Measurements from ENCODE around the gene ROBO1. TPM values are rescaled to one million over a fixed set of nuclear protein-coding genes. Genes with fewer than 3 reads are reported as not detected.

Gene ROBO1
- total and polyA plus RNA-seq, 2 donors (not counting 3 experiments of a cell fraction or from before 2014, with no cell fraction given), result 5.9 to 14.2 TPM

- POLR2A ChIA-PET, result no interaction called here
- H3K4me1 ChIP-seq (ENCODE audit: control insufficient read depth, extremely low read depth, insufficient read depth, low read length), result no peaks in the 10 kb centered on the region
- H3K4me3 ChIP-seq (replicated peaks in 1 of 3; ENCODE audit: insufficient read depth in 1 of 3, low read depth in 1 of 3, low read length in 3 of 3), result no peak overlapping the region
- H3K9me1 ChIP-seq (replicated peaks; ENCODE audit: control insufficient read depth, extremely low read depth, insufficient read depth, low read length), result no peaks in the 10 kb centered on the region
- intact Hi-C loops (cut with micrococcal nuclease), result no loop called here
- TF ChIP-seq POLR2AphosphoS5 (IDR thresholded peaks at IDR 0.05; ENCODE audit: insufficient read depth, low read depth, low read length) (no peak), JUN (IDR thresholded peaks at IDR 0.05; ENCODE audit: borderline replicate concordance, insufficient read depth, insufficient read length, low read depth) (no peak), CTCF (IDR thresholded peaks at IDR 0.05; ENCODE audit: extremely low read depth in 1 of 2, insufficient read depth in 1 of 2, low read depth in 1 of 2, low read length in 2 of 2) (no peak), GATA2 (IDR thresholded peaks at IDR 0.05; ENCODE audit: insufficient read depth, insufficient read length, low read depth, low read length) (no peak), MYC (IDR thresholded peaks at IDR 0.05; ENCODE audit: low read depth, low read length) (no peak), EZH2 (IDR thresholded peaks at IDR 0.05; ENCODE audit: borderline replicate concordance, low read depth, low read length, severe bottlenecking) (no peak), MAX (IDR thresholded peaks at IDR 0.05; ENCODE audit: insufficient read depth, insufficient read length) (no peak), POLR2A (IDR thresholded peaks at IDR 0.05; ENCODE audit: low read depth, low read length) (no peak), FOS (IDR thresholded peaks at IDR 0.05; ENCODE audit: borderline replicate concordance, insufficient read depth, low read length) (no peak)
- H3K9ac ChIP-seq (replicated peaks; ENCODE audit: extremely low read depth, insufficient read depth, low read length), result no peak overlapping the region
- H3K79me2 ChIP-seq (ENCODE audit: control insufficient read depth, insufficient read depth, low read length), result no peaks in the 10 kb centered on the region
- H3K36me3 ChIP-seq (ENCODE audit: control insufficient read depth in 2 of 2, extremely low read depth in 1 of 2, insufficient read depth in 2 of 2, low read length in 2 of 2), result no peaks in the 10 kb centered on the region
- FAIRE-seq (no peak), DNase-seq (ENCODE audit: low read depth, low spot score) (no peak)
- H2AFZ ChIP-seq (ENCODE audit: low read depth, low read length), result no peak overlapping the region
- no TSS peak for BruUV-seq (replicated peaks)
- H3K9me3 ChIP-seq (replicated peaks; ENCODE audit: control insufficient read depth, insufficient read depth, low read length), result no peaks in the 10 kb centered on the region
- dilution Hi-C loops (cut with MboI; ENCODE audit: extremely low pct_ligation_motif_present, low sequenced_read_pairs), result no loop called here
- H3K27me3 ChIP-seq (ENCODE audit: control insufficient read depth in 2 of 2, insufficient read depth in 2 of 2, low read length in 2 of 2), result no peaks in the 10 kb centered on the region
- peaks cover 2% of the 10 kb centered on the region for H4K20me1 ChIP-seq (replicated peaks; ENCODE audit: control insufficient read depth, extremely low read depth, insufficient read depth, low read length)
- CTCF ChIA-PET, result interaction anchor here (0.9 kb wide), 1 partner anchor 25 kb away, joined by 3 read pairs; no protein-coding TSS in a partner anchor
- H3K27ac ChIP-seq (ENCODE audit: insufficient read depth, low read depth, low read length), result no peak overlapping the region
- no peak overlapping the region for H3K4me2 ChIP-seq (ENCODE audit: insufficient read depth, low read length)
These were observed 1018.7 kb downstream of the ROBO1 start for GRCh38 chr3:78749056-78749455.

Measured in endothelial cell of umbilical vein (primary cell).